ENCODE results near the gene PGLYRP3.

The PGLYRP3 gene

GRCh38 chr1:153358691-153358975 is 45.9 kb upstream of the PGLYRP3 start:
- TF ChIP-seq CTCF (conservative IDR thresholded peaks at IDR 0.05; ENCODE audit: low read length): no peak
- DNase-seq (ENCODE audit: low read depth): no peak
- H3K4me3 ChIP-seq (ENCODE audit: low read length): no peak overlapping the region

GRCh38 chr1:153357853-153358690 is 45.3 kb upstream of the PGLYRP3 start, which contains the start of gene S100A9:
TSS of gene S100A9 (plus strand) at chr1:153357854. CDS start at chr1:153358284, 430 bp downstream.
- no peak for TF ChIP-seq CTCF (conservative IDR thresholded peaks at IDR 0.05; ENCODE audit: low read length)
- no peak for DNase-seq (ENCODE audit: low read depth)
- no peak within 1 kb of the TSS for H3K4me3 ChIP-seq (ENCODE audit: low read length)

DNA sequence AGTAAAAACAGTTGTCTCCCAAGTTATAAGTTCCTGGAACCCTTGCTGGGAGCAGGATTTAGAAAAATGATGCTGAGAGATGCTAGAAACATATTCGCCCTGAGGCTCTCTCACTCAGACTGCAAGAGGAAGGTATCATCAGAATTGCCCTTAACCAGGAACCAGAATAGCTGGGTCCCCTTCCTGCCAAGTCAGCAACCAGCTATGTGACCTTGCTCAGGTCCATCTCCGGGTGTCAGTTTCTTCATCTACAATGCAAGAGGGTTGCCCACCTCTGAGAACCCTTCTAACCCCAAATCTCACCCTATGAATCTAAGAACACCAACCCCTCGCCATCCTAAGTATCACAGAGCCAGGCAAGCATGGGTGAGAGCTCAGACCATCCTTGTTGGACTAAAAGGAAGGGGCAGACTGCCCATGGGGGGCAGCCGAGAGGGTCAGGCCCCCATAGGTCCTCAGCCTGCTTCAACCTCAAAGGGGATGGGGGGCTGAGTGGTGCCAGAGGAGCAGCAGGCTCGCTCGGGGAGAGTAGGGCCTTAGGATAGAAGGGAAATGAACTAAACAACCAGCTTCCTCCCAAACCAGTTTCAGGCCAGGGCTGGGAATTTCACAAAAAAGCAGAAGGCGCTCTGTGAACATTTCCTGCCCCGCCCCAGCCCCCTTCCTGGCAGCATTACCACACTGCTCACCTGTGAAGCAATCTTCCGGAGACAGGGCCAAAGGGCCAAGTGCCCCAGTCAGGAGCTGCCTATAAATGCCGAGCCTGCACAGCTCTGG is 44.5 kb upstream of the PGLYRP3 start:
- no peak for DNase-seq (ENCODE audit: low read depth)

GRCh38 chr1:153356392-153357075 is 43.8 kb upstream of the PGLYRP3 start:
- no peak overlapping the region for H3K4me3 ChIP-seq (ENCODE audit: low read length)
- no peak for DNase-seq (ENCODE audit: low read depth)
- TF ChIP-seq CTCF (conservative IDR thresholded peaks at IDR 0.05; ENCODE audit: low read length): no peak

More for the DNA sequence above, 44.5 kb upstream of the PGLYRP3 start:
- no peak for TF ChIP-seq CTCF (conservative IDR thresholded peaks at IDR 0.05; ENCODE audit: low read length)
- H3K4me3 ChIP-seq (ENCODE audit: low read length): no peak overlapping the region

GRCh38 chr1:153355445-153356071 is 42.8 kb upstream of the PGLYRP3 start:
- peak; percentile 55 for TF ChIP-seq CTCF (conservative IDR thresholded peaks at IDR 0.05; ENCODE audit: low read length)
- no peak overlapping the region for H3K4me3 ChIP-seq (ENCODE audit: low read length)
- peak; percentile 48 for DNase-seq (ENCODE audit: low read depth)

- H3K4me3 ChIP-seq (ENCODE audit: low read length): no peak overlapping the region
- no peak for DNase-seq (ENCODE audit: low read depth)
- no peak for TF ChIP-seq CTCF (conservative IDR thresholded peaks at IDR 0.05; ENCODE audit: low read length)
Observed at GRCh38 chr1:153354515-153355193, 41.9 kb upstream of the PGLYRP3 start.

Data from AG10803 (cell line).